GM19467 (cell line): Measurements from ENCODE around the gene ABCC5.
"Not testable (repeated sequence)": the region's sequence is repeated elsewhere in the genome, so short reads cannot be mapped to it uniquely, and the experiment has no call there.

Source experiments
- ATAC-seq: cut with Tn5 transposase; IDR thresholded peaks from one replicate; pipeline ENCODE4 v1.9.1; 2021; ENCODE audit warnings: mild to moderate bottlenecking, moderate library complexity; ENCODE audit not compliant: unreplicated experiment

Gene ABCC5

GRCh38 chr3:184017672-184018423, at the start of gene ABCC5:
TSS of gene ABCC5 (minus strand) at chr3:184017884. CDS start at chr3:184014392, 3,492 bp downstream.
- ATAC-seq: peak; percentile 97

- no peak for ATAC-seq
These were observed 48.5 kb upstream of the ABCC5 start for GRCh38 chr3:184066211-184066610.

- no peak for ATAC-seq
These were observed 45.0 kb upstream of the ABCC5 start for GRCh38 chr3:184062637-184063036.

- no peak for ATAC-seq
These were observed 41.7 kb upstream of the ABCC5 start for GRCh38 chr3:184059424-184059823.

- no peak for ATAC-seq
These were observed 40.3 kb upstream of the ABCC5 start for GRCh38 chr3:184058029-184058428.

GRCh38 chr3:184052767-184053166, 35.1 kb upstream of the ABCC5 start, which contains the start of gene HTR3C:
TSS of gene HTR3C (plus strand) at chr3:184053047. CDS start at chr3:184053081, 34 bp downstream.
- ATAC-seq: no peak

GRCh38 chr3:184050217-184050847, 32.6 kb upstream of the ABCC5 start:
- ATAC-seq: no peak

DNA sequence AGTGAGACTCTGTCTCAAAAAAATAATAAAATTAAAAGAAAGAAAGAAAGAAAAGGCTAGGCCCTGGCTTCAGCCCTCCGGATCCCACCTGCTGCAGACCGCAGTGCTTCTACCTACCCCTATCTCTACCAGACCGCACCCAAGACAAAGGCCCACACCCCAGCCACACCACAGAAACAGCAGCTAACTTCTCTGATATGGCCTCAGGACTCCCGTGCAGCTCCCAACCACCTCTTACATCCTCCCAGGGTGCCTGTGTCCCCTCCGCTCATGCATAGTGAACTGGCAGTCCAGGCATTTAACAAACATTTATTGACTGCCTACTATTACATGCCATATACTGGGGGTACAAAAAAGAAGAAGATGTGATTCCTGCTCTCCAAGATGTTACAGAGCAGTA, 28.3 kb upstream of the ABCC5 start:
- no peak for ATAC-seq

GRCh38 chr3:184042617-184043016, 24.9 kb upstream of the ABCC5 start:
- ATAC-seq: no peak

DNA sequence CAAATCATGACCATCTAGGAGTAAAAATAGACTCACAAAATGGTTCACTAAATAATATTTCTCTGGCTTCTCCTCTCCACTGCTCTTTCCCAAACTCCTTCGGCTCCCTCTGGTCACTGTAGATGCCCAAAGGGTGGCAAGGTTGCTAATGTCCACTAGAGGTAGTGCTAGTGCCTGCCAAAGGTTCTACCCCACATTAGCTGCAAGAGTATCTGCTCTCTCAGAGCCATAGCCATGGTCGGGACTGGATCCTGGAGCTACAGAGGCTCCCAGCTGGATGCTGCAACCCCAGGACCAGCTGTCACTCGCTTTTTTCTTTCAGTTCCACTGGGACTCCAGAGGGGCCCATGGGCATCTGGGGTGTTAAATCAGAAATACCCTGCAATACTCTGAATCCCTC, 22.3 kb upstream of the ABCC5 start:
- ATAC-seq: no peak

GRCh38 chr3:184039414-184039813, 21.7 kb upstream of the ABCC5 start:
- no peak for ATAC-seq

DNA sequence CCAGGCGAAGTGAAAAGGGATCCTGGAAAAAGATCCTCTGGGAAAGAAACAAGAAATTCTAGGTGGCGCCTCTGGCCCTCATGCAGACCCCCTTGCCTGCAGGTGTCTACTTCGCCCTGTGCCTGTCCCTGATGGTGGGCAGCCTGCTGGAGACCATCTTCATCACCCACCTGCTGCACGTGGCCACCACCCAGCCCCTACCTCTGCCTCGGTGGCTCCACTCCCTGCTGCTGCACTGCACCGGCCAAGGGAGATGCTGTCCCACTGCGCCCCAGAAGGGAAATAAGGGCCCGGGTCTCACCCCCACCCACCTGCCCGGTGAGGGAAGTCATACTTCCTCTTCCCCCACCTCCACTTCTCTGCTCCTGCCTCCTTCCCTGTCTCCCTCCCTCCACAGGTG, 20.6 kb upstream of the ABCC5 start:
- not testable (repeated sequence) for ATAC-seq

- ATAC-seq: no peak
These were observed 20.1 kb upstream of the ABCC5 start for GRCh38 chr3:184037816-184038215.

- no peak for ATAC-seq
These were observed 13.6 kb upstream of the ABCC5 start, which contains the start of gene HTR3D for GRCh38 chr3:184031187-184031792. TSS of gene HTR3D (plus strand) at chr3:184031742. CDS start at chr3:184031742, 0 bp downstream.

DNA sequence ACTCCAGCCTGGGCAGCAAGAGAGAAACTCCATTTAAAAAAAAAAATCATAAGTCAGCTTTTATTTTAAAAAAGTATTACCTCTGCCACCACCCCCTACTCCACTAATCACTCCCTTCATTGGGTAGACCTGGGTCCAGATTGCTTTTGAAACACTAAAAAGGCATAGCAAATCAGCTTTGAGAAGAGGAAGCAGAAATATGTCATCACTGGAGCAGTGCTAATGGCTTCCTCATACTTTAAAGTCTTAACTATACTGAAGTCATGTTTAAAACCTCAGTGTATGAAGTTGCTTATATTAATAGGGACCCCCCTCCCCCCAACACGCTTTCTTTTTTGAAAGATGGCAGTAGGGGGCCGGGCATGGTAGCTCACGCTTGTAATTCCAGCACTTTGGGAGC, 12.9 kb upstream of the ABCC5 start:
- no peak for ATAC-seq

DNA sequence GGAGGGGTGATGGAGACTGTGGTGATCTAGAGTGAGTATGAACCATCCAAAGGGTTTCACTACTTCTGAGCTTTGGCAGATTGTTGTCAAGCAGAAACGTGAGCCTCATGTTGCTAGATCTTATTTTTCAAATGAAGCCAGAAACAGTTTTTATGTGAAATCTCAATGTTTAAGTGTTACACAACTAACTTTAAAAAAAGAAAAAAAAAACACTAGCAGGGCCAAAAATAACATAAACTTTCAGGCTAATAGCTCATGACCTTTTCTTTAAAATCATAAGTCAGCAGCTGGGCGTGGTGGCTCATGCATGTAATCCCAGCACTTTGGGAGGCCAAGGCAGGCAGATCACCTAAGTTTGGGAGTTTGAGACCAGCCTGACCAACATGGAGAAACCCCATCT, 11.8 kb upstream of the ABCC5 start:
- no peak for ATAC-seq

GRCh38 chr3:184028275-184028890, 10.7 kb upstream of the ABCC5 start:
- ATAC-seq: not testable (repeated sequence)

DNA sequence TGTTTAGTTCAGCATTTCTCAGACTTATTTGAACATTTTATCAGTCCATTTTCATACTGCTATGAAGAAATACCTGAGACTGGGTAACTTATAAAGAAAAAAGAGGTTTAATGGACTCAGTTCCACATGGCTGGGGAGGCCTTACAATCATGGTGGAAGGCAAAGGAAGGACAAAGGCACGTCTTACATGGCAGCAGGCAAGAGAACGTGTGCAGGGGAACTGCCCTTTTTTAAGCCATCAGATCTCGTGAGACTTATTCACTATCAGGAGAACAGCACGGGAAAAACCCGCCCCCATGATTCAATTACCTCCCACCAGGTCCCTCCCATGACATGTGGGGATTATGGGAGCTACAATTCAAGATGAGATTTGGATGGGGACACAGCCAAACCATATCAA, 7.6 kb upstream of the ABCC5 start:
- ATAC-seq: not testable (repeated sequence)

DNA sequence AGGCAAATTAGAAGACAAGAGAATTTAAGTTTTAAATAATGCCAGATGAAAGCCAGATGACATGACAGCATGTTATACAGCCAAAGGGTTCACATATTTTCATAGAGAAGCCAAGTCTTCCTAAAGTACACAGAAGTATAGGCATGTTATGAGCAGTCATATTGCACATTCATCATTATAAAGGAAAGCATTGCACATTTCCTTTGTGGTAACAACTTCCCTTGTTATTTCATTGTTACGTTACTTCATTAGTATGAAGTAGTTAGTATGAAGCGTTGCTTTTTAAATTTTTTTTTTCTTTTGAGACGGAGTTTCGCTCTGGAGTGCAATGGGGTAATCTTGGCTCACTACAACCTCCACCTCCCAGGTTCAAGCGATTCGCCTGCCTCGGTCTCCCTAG, 4.6 kb upstream of the ABCC5 start:
- ATAC-seq: no peak

DNA sequence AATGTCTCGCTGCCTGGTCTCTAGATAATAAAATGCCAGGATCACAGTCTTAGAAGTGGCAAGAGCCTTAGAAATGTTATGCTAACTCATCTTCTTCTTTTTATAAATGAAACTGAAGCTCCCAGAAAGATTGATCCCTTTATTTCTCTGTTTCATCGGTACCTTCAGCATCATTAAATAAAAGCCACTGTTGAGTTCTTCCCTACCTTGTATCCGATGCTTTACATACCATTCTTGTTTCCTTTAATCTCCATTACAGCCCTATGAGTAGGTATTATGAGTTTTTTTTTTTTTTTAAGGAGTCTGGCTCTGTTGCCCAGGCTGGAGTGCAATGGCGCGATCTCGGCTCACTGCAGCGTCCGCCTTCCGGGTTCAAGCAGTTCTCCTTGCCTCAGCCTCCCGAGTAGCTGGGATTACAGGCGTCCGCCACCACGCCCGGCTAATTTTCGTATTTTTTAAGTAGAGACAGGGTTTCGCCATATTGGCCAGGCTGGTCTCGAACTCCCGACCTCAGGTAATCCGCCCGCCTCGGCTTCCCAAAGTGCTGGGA, 815 bp upstream of the ABCC5 start:
- no peak for ATAC-seq
